Testis (tissue), 3 donors: Measurements from ENCODE around the gene DPP10. TPM values are rescaled to one million over a fixed set of nuclear protein-coding genes. Genes with fewer than 3 reads are reported as not detected.

Source experiments
- DNase-seq: peaks from one replicate; pipeline ENCODE4 v3.0.0-alpha.2; 2019
- H3K27ac ChIP-seq, 2 donors: fragments of 200-600 bp; sonication (generic); one replicate each; pipeline ENCODE4 v1.5.1; 2019
- H3K27me3 ChIP-seq: fragments of 200-600 bp; sonication (generic); one replicate; pipeline ENCODE4 v1.5.1; 2019
- H3K36me3 ChIP-seq: fragments of 200-600 bp; sonication (generic); one replicate; pipeline ENCODE4 v1.5.1; 2017; ENCODE audit warnings: low read depth; ENCODE audit errors: missing control alignments
- H3K4me1 ChIP-seq: fragments of 200-600 bp; sonication (generic); one replicate; pipeline ENCODE4 v1.5.1; 2019
- H3K4me3 ChIP-seq, 2 donors: fragments of 200-600 bp; sonication (generic); one replicate each; pipeline ENCODE4 v1.5.1; 2017 to 2019
- H3K9me3 ChIP-seq: fragments of 200-600 bp; sonication (generic); one replicate; pipeline ENCODE4 v1.5.1; 2017
- POLR2A ChIP-seq: fragments of 450-650 bp; IDR thresholded peaks from one replicate; pipeline ENCODE4 v1.6.1; 2017; ENCODE audit warnings: antibody characterized with exemption, mild to moderate bottlenecking, moderate library complexity
- WGBS, 2 donors: methylation state at CpG; one replicate each; pipeline ENCODE4 v1.1.5; 2018; 5-methylcytosine and 5-hydroxymethylcytosine counted together
- intact Hi-C: fragments of 100-400 bp; cut with DNase I; formaldehyde crosslinking; loops from one replicate; pipeline ENCODE4 v1.15.1; 2023; ENCODE audit warnings: low total_unique reads
- polyA plus RNA-seq: library from polyadenylated mRNA; stranded (reverse); fragments of 350-450 nt; fragmentation: Illumina TruSeq; extraction: RNeasy Lipid Tissue Mini Kit (QIAGEN cat#74804); gene quantifications from one replicate; pipeline ENCODE4 v1.2.3, GENCODE V29; 2014; ENCODE audit warnings: low read depth, low replicate concordance; ENCODE audit not compliant: insufficient read depth
- total RNA-seq, 2 donors: library from RNA; depleted of rRNA; stranded (reverse); fragments of >200 nt; gene quantifications; one replicate each; pipeline ENCODE4 v1.2.3, GENCODE V29; 2016
- TF ChIP-seq, protein P1 (sequence below), 3 experiments: fragments of 450-650 bp in 2 of 3; fragments of 200-600 bp in 1 of 3; sonication (generic) in 1 of 3; IDR thresholded peaks; one replicate each; pipeline ENCODE4 v1.5.1; 2016 to 2019; ENCODE audit warnings: antibody characterized with exemption in 3 of 3, mild to moderate bottlenecking in 2 of 3, moderate library complexity in 1 of 3

DPP10 gene
- total and polyA plus RNA-seq, 3 donors from 2014 or later = 1.7 to 6.7 (median 6.7) TPM

DNA sequence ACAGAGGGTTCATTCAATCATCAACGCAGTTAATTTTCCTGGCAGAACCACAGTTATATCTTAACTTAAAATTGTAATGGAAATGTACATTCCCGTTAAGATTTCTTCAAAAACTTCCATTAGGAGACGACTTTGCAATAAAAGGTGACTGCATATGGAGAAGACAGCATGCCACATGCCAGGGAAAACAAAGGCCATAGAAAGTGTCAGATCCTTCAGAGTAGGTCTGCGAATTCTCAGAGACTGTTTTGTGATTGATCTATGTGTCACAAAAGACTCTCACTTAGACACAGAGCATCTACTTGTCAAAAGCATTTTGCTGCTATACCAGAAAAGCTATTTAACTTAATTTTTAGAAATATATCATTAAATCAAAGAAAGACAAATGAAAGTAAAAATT, 274.6 kb downstream of the DPP10 start:
- Histone ChIP-seq H3K4me1 (no peaks in the 10 kb centered on the region), H3K27ac (no peak overlapping the region), H3K27me3 (no peaks in the 10 kb centered on the region), H3K4me3 (no peak overlapping the region), H3K9me3 (no peaks in the 10 kb centered on the region), H3K36me3 (no peaks in the 10 kb centered on the region)
- WGBS, 2 donors = 71 to 81% methylated on average over 4 of the region's 4 CpGs
- intact Hi-C loops = no loop called here
- TF ChIP-seq POLR2A = no peak
- TF ChIP-seq, protein P1, sequence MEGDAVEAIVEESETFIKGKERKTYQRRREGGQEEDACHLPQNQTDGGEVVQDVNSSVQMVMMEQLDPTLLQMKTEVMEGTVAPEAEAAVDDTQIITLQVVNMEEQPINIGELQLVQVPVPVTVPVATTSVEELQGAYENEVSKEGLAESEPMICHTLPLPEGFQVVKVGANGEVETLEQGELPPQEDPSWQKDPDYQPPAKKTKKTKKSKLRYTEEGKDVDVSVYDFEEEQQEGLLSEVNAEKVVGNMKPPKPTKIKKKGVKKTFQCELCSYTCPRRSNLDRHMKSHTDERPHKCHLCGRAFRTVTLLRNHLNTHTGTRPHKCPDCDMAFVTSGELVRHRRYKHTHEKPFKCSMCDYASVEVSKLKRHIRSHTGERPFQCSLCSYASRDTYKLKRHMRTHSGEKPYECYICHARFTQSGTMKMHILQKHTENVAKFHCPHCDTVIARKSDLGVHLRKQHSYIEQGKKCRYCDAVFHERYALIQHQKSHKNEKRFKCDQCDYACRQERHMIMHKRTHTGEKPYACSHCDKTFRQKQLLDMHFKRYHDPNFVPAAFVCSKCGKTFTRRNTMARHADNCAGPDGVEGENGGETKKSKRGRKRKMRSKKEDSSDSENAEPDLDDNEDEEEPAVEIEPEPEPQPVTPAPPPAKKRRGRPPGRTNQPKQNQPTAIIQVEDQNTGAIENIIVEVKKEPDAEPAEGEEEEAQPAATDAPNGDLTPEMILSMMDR (IDR thresholded peaks at IDR 0.05) = no peak
- DNase-seq = no peak

DNA sequence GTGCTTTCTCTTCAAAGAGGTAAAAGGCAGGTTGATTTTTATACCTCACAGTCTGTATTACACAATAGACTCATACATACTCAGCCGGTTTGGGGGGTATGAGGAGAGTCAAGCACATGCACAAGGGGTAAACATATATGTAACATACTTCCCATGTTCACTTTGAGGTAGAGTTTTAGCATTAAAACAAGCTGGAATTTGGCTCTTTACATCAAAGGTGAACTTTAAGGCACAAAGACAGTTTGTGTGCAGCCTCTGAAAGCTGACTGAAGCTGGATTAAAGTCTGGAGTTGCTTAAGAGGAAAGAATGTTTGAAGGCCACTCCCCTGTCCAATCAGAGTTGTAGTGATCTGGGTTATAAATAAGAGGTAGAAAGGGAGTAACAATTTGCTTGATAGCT, 282.0 kb downstream of the DPP10 start:
- WGBS, 2 donors = 43 to 50% methylated on average over 1 of the region's 1 CpG

DNA sequence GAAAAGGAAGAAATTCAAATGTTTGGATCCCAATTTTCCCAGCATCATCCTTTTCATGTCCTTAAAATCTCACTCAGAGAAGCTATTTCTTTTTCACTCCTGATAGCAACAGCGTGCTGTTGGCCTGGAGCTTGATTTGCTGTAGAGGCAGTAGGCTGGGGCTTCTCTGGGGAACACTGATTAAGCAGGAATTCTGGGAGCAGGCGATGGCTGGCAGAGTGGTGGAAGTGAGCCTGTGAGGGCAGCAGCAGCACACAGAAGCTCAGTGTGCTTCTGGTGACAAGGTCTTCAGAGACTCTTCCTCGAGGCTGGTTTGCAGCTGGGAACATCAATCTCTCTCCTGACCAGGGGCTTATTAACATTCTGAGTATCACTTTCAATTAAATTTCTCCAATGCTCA, 284.6 kb downstream of the DPP10 start:
- no peaks in the 10 kb centered on the region for H3K4me1 ChIP-seq
- TF ChIP-seq POLR2A = no peak
- TF ChIP-seq, protein P1 (IDR thresholded peaks at IDR 0.05) = no peak
- H3K9me3 ChIP-seq = no peaks in the 10 kb centered on the region
- no peaks in the 10 kb centered on the region for H3K27me3 ChIP-seq
- intact Hi-C loops = no loop called here
- no peak overlapping the region for H3K27ac ChIP-seq
- no peak overlapping the region for H3K4me3 ChIP-seq
- WGBS, 2 donors = 52 to 60% methylated on average over 3 of the region's 3 CpGs
- DNase-seq = no peak
- no peaks in the 10 kb centered on the region for H3K36me3 ChIP-seq

More for the DNA sequence above, 282.0 kb downstream of the DPP10 start:
- H3K4me3 ChIP-seq = no peak overlapping the region
- no peaks in the 10 kb centered on the region for H3K27me3 ChIP-seq
- H3K27ac ChIP-seq = no peak overlapping the region
- no peaks in the 10 kb centered on the region for H3K9me3 ChIP-seq
- no peak for DNase-seq
- intact Hi-C loops = no loop called here
- no peak for TF ChIP-seq POLR2A
- TF ChIP-seq, protein P1 (IDR thresholded peaks at IDR 0.05) = no peak
- H3K4me1 ChIP-seq = no peaks in the 10 kb centered on the region
- no peaks in the 10 kb centered on the region for H3K36me3 ChIP-seq

DNA sequence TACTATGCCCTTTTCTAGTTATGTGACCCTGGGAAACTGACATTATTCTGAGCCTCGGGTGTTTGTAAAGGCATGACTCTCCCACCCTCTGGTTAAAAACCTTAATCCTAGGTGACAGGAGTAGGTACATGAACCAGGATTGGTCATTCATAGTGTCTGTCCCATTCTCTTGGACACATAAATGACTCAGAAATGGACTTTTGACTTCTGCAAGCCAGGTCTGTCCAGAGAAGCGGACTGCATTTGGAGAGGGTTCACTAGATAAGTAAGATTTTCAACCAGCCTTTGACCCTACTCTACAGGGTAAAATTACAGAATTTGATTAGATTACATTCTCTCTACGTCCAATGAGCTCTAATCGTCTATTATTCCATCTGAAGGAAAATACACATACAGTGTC, 285.9 kb downstream of the DPP10 start:
- H3K36me3 ChIP-seq = no peaks in the 10 kb centered on the region
- intact Hi-C loops = no loop called here

DNA sequence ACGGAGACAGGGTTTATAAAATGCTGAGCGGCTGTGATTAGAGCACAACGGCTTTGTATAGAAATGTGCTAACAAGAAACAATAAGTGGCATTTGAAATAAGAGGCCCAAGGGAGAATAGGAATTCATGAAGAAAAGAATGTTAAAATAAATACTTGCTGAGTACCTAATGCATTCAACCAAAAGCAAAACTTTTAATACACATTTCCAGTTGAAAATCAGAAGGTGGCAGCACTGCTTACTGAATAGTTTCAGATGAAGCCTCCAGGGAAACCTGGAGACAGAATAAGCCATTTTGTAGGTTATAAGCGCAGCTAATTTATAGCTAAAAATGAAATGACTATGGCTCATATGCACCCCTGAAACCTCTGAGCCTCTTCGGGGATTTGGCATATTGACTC, 286.6 kb downstream of the DPP10 start:
- TF ChIP-seq, protein P1 (IDR thresholded peaks at IDR 0.05) = no peak
- no peak for TF ChIP-seq POLR2A
- DNase-seq = no peak
- H3K27me3 ChIP-seq = no peaks in the 10 kb centered on the region
- no peak overlapping the region for H3K4me3 ChIP-seq
- H3K9me3 ChIP-seq = no peaks in the 10 kb centered on the region
- WGBS, 2 donors = 46 to 55% methylated on average over 5 of the region's 5 CpGs
- intact Hi-C loops = no loop called here
- H3K27ac ChIP-seq = no peak overlapping the region
- no peaks in the 10 kb centered on the region for H3K4me1 ChIP-seq
- H3K36me3 ChIP-seq = no peaks in the 10 kb centered on the region

More for the DNA sequence above, 285.9 kb downstream of the DPP10 start:
- Histone ChIP-seq H3K4me1 (no peaks in the 10 kb centered on the region), H3K9me3 (no peaks in the 10 kb centered on the region), H3K27me3 (no peaks in the 10 kb centered on the region), H3K4me3 (no peak overlapping the region), H3K27ac (no peak overlapping the region)
- WGBS, 2 donors = 68 to 76% methylated on average over 3 to 4 of the region's 4 CpGs
- no peak for TF ChIP-seq POLR2A
- TF ChIP-seq, protein P1 (IDR thresholded peaks at IDR 0.05) = no peak
- no peak for DNase-seq
